Transverse colon (tissue), 4 donors: ENCODE data around the gene RALGPS1. TPM values are rescaled to one million over a fixed set of nuclear protein-coding genes. Genes with fewer than 3 reads are reported as not detected.
A peak's percentile ranks its signal among the peaks of the same experiment; 100 is the strongest.

Experiments used
- DNase-seq: peaks from one replicate; pipeline ENCODE4 v3.0.0-alpha.2; 2019
- H3K27ac ChIP-seq, 4 donors: fragments of 200-600 bp; sonication (generic); 2 replicates each; pipeline ENCODE4 v1.5.1; 2016 to 2018; ENCODE audit warnings: inconsistent platforms in 4 of 4
- H3K27me3 ChIP-seq: fragments of 200-600 bp; sonication (generic); 2 replicates; pipeline ENCODE4 v1.5.1; 2017; ENCODE audit warnings: inconsistent platforms
- H3K36me3 ChIP-seq, 4 donors: fragments of 200-600 bp; sonication (generic); 2 replicates each; pipeline ENCODE4 v1.5.1; 2017 to 2019; ENCODE audit warnings: inconsistent platforms in 4 of 4
- H3K4me1 ChIP-seq, 4 donors: fragments of 200-600 bp; sonication (generic); 2 replicates each; pipeline ENCODE4 v1.5.1; 2017 to 2020; ENCODE audit warnings: inconsistent platforms in 4 of 4
- H3K4me3 ChIP-seq, 4 donors: fragments of 200-600 bp; sonication (generic); 1 replicate in 1 of 4; 2 replicates in 3 of 4; pipeline versions ENCODE4 v1.5.1 to v1.6.1; 2017 to 2019; ENCODE audit warnings: inconsistent platforms in 4 of 4
- H3K9me3 ChIP-seq, 2 donors: fragments of 200-600 bp; sonication (generic); 2 replicates each; pipeline ENCODE4 v1.5.1; 2017 to 2019; ENCODE audit warnings: inconsistent platforms in 2 of 2
- EP300 ChIP-seq: sonication (generic); formaldehyde crosslinking; IDR thresholded peaks from one replicate; pipeline ENCODE4 v1.6.1; 2017; ENCODE audit warnings: antibody characterized with exemption, low read depth
- POLR2A ChIP-seq: fragments of 450-650 bp; IDR thresholded peaks from one replicate; pipeline ENCODE4 v1.6.1; 2016; ENCODE audit warnings: antibody characterized with exemption, mild to moderate bottlenecking, moderate library complexity
- POLR2AphosphoS5 ChIP-seq, 3 donors: sonication (generic); formaldehyde crosslinking; IDR thresholded peaks; one replicate each; pipeline ENCODE4 v1.6.1; 2016; ENCODE audit warnings: antibody characterized with exemption in 3 of 3
- WGBS, 2 donors: methylation state at CpG; one replicate each; pipeline ENCODE4 v1.1.5; 2018; ENCODE audit warnings: low coverage in 1 of 2; 5-methylcytosine and 5-hydroxymethylcytosine counted together
- in situ Hi-C, 4 donors: fragments of 200-750 bp; cut with MboI; loops; one replicate each; pipeline versions ENCODE4 v1.15.0 to v1.15.1; 2017; ENCODE audit warnings: low sequenced_read_pairs in 3 of 4, low pct_ligation_motif_present in 1 of 4, low pct_unique_long_range_greater_than_20kb in 1 of 4
- intact Hi-C: fragments of 100-400 bp; cut with DNase I; formaldehyde crosslinking; loops from one replicate; pipeline ENCODE4 v1.15.1; 2023; ENCODE audit warnings: low total_unique reads
- total RNA-seq, 4 donors: library from RNA; depleted of rRNA; stranded (reverse); fragments of >200 nt; gene quantifications; one replicate each; pipeline ENCODE4 v1.1.0, GENCODE V29; 2016
- TF ChIP-seq, protein P1 (sequence below), 5 experiments: fragments of 200-600 bp in 3 of 5; fragments of 450-650 bp in 2 of 5; sonication (generic) in 3 of 5; IDR thresholded peaks; 1 replicate in 2 of 5; 2 replicates in 3 of 5; pipeline ENCODE4 v1.5.1; 2016 to 2017; ENCODE audit warnings: antibody characterized with exemption in 5 of 5, inconsistent platforms in 3 of 5, mild to moderate bottlenecking in 2 of 5, moderate library complexity in 1 of 5

The RALGPS1 gene
- total RNA-seq, 4 donors from 2014 or later: 46.0 to 119 (median 87.6) TPM

DNA sequence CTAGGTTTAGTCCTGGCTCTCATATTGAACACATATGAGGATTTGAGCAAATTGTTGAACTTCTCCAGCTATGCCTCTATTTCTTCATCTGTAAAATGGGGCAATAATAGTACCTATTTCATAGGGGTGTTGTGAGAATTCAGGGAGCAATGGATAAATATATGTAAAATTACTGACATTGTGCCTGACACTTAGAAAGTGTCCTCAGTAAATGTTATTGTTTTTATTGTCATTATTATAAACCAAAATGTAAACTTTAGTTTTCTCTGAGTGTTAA is 106.2 kb downstream of the RALGPS1 start:
- intact Hi-C loops (no loop called here), in situ Hi-C loops (no loop called here)
- Histone ChIP-seq H3K36me3 (no peaks in the 10 kb centered on the region), H3K9me3 (no peaks in the 10 kb centered on the region), H3K4me3 (no peak overlapping the region), H3K27ac (peak overlapping the region; percentile 67 to 84 (median 74)), H3K4me1 (peaks cover 6 to 22% (median 9%) of the 10 kb centered on the region in 4 donors), H3K27me3 (no peaks in the 10 kb centered on the region)
- no peak for DNase-seq
- TF ChIP-seq POLR2AphosphoS5 (IDR thresholded peaks at IDR 0.05) (no peak), EP300 (no peak), POLR2A (no peak)
- TF ChIP-seq, protein P1, sequence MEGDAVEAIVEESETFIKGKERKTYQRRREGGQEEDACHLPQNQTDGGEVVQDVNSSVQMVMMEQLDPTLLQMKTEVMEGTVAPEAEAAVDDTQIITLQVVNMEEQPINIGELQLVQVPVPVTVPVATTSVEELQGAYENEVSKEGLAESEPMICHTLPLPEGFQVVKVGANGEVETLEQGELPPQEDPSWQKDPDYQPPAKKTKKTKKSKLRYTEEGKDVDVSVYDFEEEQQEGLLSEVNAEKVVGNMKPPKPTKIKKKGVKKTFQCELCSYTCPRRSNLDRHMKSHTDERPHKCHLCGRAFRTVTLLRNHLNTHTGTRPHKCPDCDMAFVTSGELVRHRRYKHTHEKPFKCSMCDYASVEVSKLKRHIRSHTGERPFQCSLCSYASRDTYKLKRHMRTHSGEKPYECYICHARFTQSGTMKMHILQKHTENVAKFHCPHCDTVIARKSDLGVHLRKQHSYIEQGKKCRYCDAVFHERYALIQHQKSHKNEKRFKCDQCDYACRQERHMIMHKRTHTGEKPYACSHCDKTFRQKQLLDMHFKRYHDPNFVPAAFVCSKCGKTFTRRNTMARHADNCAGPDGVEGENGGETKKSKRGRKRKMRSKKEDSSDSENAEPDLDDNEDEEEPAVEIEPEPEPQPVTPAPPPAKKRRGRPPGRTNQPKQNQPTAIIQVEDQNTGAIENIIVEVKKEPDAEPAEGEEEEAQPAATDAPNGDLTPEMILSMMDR (IDR thresholded peaks at IDR 0.05): no peak

DNA sequence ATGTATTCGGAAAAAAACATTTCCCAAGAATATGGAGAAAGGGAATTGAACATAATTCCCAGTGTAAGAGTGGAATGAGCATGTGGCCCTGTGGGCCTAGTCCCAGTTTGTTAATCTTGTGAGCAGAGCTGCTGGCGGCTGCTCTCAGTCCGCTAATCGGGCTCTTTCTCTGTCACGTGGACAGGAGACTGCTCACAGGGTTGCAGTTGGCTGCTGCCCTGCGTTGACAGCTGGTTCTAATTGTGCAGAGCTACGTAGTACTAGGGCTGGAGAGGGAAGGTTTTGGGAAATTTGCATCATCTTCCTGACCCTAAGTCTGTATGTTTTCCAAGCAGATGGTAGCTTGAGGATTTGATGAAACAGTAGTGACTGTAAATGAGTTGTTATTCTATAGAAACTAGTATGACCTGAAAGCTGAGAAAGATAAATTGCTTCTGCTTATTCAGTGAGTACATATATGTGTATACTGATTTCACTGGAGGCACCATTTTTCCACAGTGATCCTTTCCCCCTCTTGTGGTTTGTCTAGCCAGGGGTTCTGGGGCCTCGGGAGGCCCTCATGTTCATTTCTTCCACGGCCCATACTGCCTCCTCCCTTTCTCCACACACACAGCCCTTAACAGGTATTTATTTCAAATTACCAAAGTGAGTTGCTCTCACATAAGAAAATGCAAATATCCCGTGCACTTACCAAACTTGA is 107.2 kb downstream of the RALGPS1 start:
- Histone ChIP-seq H3K27me3 (no peaks in the 10 kb centered on the region), H3K36me3 (no peaks in the 10 kb centered on the region), H3K4me1 (peaks cover 6 to 22% (median 9%) of the 10 kb centered on the region in 4 donors), H3K27ac (peak overlapping the region; percentile 67 to 84 (median 74)), H3K9me3 (no peaks in the 10 kb centered on the region), H3K4me3 (no peak overlapping the region)
- TF ChIP-seq POLR2AphosphoS5 (IDR thresholded peaks at IDR 0.05): peak; percentile 76 to 82 (median 80)
- no peak for TF ChIP-seq POLR2A
- TF ChIP-seq EP300: peak; percentile 76
- TF ChIP-seq, protein P1 (IDR thresholded peaks at IDR 0.05): no peak
- WGBS, 2 donors: 71 to 73% methylated on average over 7 to 10 of the region's 10 CpGs
- in situ Hi-C loops (no loop called here), intact Hi-C loops (no loop called here)
- peak; percentile 65 for DNase-seq

DNA sequence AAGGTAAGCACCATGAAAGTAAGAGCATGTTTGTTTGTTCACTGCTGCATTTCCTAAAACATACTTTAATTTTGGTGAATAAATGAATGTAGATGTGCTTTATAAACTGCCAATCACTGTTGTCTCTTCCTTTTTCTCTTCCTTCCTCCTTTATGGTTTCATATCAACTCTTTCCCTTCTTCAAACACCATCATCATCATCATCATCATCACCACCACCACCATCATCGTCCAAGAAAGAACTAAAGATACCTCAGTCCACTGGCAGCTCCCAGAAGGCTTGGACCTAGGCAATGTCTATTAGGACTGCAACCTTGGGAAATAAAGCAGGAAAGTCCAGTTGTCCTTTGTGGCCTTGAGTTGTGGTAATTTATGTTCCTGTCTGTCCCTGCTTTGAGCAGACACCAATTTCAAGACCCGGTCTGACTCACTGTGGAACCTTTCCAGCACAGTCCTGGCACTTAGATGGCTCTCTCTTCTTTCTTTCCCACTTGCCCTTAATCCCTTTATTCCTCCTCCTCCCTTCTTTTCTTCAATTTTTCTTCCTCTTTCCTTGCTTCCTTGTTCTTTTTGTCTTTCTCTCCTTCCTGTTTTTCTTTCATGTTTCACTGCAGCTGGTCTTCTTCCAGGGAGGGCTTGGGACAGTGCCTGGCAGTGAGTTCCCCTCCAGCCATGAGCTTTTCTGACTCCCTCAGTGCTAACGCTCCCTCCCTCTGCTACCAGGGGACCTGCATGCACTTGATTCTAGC is 108.5 kb downstream of the RALGPS1 start:
- peak overlapping the region; percentile 67 to 84 (median 74) for H3K27ac ChIP-seq
- no peak overlapping the region for H3K4me3 ChIP-seq
- H3K4me1 ChIP-seq: peaks cover 6 to 22% (median 9%) of the 10 kb centered on the region in 4 donors
- no peaks in the 10 kb centered on the region for H3K9me3 ChIP-seq
- peak in 1 of 3 donors; percentile 37 for TF ChIP-seq POLR2AphosphoS5 (IDR thresholded peaks at IDR 0.05)
- TF ChIP-seq, protein P1 (IDR thresholded peaks at IDR 0.05): no peak
- 73% methylated on average over 2 to 3 of the region's 3 CpGs for WGBS, 2 donors
- no peak for DNase-seq
- in situ Hi-C loops (no loop called here), intact Hi-C loops (no loop called here)
- no peaks in the 10 kb centered on the region for H3K27me3 ChIP-seq
- no peaks in the 10 kb centered on the region for H3K36me3 ChIP-seq

DNA sequence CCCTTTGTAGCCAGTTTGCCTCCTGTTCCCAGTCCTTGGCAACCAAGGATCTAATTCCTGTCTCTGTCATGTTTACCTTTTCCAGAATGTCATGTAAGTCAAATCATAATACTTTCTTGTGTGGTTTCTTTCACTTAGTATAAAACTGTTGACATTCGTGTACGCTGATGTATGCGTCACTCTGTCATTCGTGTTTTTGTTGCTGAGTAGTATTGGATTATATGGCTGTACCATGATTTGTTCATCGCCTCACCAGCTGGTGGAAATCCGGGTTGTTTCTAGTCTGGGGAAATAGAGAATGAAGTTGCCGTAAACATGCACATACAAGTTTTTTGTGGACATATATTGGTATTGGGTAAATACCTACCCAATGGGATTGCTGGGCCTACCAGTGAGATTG is 110.5 kb downstream of the RALGPS1 start:
- TF ChIP-seq, protein P1 (IDR thresholded peaks at IDR 0.05): no peak
- no peak for TF ChIP-seq POLR2AphosphoS5 (IDR thresholded peaks at IDR 0.05)
- no peak for TF ChIP-seq EP300
- no peak for TF ChIP-seq POLR2A
- 89 to 92% methylated on average over 7 of the region's 7 CpGs for WGBS, 2 donors
- Histone ChIP-seq H3K27ac (no peak overlapping the region), H3K27me3 (no peaks in the 10 kb centered on the region), H3K36me3 (no peaks in the 10 kb centered on the region), H3K4me1 (peaks cover 6 to 22% (median 9%) of the 10 kb centered on the region in 4 donors), H3K9me3 (no peaks in the 10 kb centered on the region), H3K4me3 (no peak overlapping the region)
- in situ Hi-C loops: no loop called here
- intact Hi-C loops: no loop called here
- DNase-seq: no peak
